ENCODE measurements around the gene MIX23. TPM values are rescaled to one million over a fixed set of nuclear protein-coding genes. Genes with fewer than 3 reads are reported as not detected.

MIX23 gene
- total RNA-seq, 1 donor from 2014 or later, result 20.2 TPM

GRCh38 chr3:122416966-122417365 is 33.9 kb upstream of the MIX23 start:
- H3K9me3 Mint-ChIP-seq (ENCODE audit: unreplicated experiment), result peaks cover 8% of the 10 kb centered on the region
- peaks cover 8% of the 10 kb centered on the region for H3K27me3 Mint-ChIP-seq (ENCODE audit: unreplicated experiment)
- H3K27ac Mint-ChIP-seq (ENCODE audit: unreplicated experiment), result peak overlapping the region; percentile 96
- no peak for TF ChIP-seq CTCF (IDR thresholded peaks at IDR 0.05; ENCODE audit: partially characterized antibody, unreplicated experiment)
- H3K4me1 Mint-ChIP-seq (ENCODE audit: low read depth, unreplicated experiment), result peaks cover 7% of the 10 kb centered on the region
- DNase-seq, result no peak
- H3K36me3 Mint-ChIP-seq (ENCODE audit: unreplicated experiment), result peaks cover 3% of the 10 kb centered on the region
- H3K4me3 Mint-ChIP-seq (ENCODE audit: unreplicated experiment), result peak overlapping the region; percentile 97

- no peak for TF ChIP-seq CTCF (IDR thresholded peaks at IDR 0.05; ENCODE audit: partially characterized antibody, unreplicated experiment)
- Mint-ChIP-seq H3K4me3 (ENCODE audit: unreplicated experiment) (peak within 1 kb of the TSS; percentile 97), H3K27ac (ENCODE audit: unreplicated experiment) (peak within 1 kb of the TSS; percentile 96), H3K27me3 (ENCODE audit: unreplicated experiment) (peaks cover 8% of the 10 kb centered on the region), H3K9me3 (ENCODE audit: unreplicated experiment) (peaks cover 8% of the 10 kb centered on the region), H3K4me1 (ENCODE audit: low read depth, unreplicated experiment) (peaks cover 7% of the 10 kb centered on the region), H3K36me3 (ENCODE audit: unreplicated experiment) (peaks cover 3% of the 10 kb centered on the region)
- peak; percentile 99 for DNase-seq
Observed at GRCh38 chr3:122415762-122416654, 33.0 kb upstream of the MIX23 start, which contains the start of gene WDR5B. TSS of gene WDR5B (minus strand) at chr3:122416062. CDS start at chr3:122415528, 534 bp downstream.

GRCh38 chr3:122415104-122415744 is 32.2 kb upstream of the MIX23 start:
- peaks cover 3% of the 10 kb centered on the region for H3K36me3 Mint-ChIP-seq (ENCODE audit: unreplicated experiment)
- H3K4me3 Mint-ChIP-seq (ENCODE audit: unreplicated experiment), result peak overlapping the region; percentile 97
- peaks cover 7% of the 10 kb centered on the region for H3K9me3 Mint-ChIP-seq (ENCODE audit: unreplicated experiment)
- no peak for TF ChIP-seq CTCF (IDR thresholded peaks at IDR 0.05; ENCODE audit: partially characterized antibody, unreplicated experiment)
- peaks cover 8% of the 10 kb centered on the region for H3K27me3 Mint-ChIP-seq (ENCODE audit: unreplicated experiment)
- peak overlapping the region; percentile 49 for H3K27ac Mint-ChIP-seq (ENCODE audit: unreplicated experiment)
- H3K4me1 Mint-ChIP-seq (ENCODE audit: low read depth, unreplicated experiment), result peaks cover 7% of the 10 kb centered on the region
- DNase-seq, result no peak

- DNase-seq, result no peak
- Mint-ChIP-seq H3K36me3 (ENCODE audit: unreplicated experiment) (peaks cover 3% of the 10 kb centered on the region), H3K27me3 (ENCODE audit: unreplicated experiment) (peaks cover 8% of the 10 kb centered on the region), H3K4me3 (ENCODE audit: unreplicated experiment) (peak overlapping the region; percentile 97), H3K4me1 (ENCODE audit: low read depth, unreplicated experiment) (peaks cover 7% of the 10 kb centered on the region), H3K27ac (ENCODE audit: unreplicated experiment) (no peak overlapping the region), H3K9me3 (ENCODE audit: unreplicated experiment) (peaks cover 6% of the 10 kb centered on the region)
- TF ChIP-seq CTCF (IDR thresholded peaks at IDR 0.05; ENCODE audit: partially characterized antibody, unreplicated experiment), result no peak
Observed at GRCh38 chr3:122414391-122414790, 31.4 kb upstream of the MIX23 start.

All from glutamatergic neuron (in vitro differentiated cells).